Measurements from ENCODE around the gene GAL3ST1.

- TF ChIP-seq CTCF (IDR thresholded peaks at IDR 0.05) (no peak), POLR2A (IDR thresholded peaks at IDR 0.05) (no peak)
Measured at GRCh38 chr22:30607939-30608338, 33.5 kb upstream of the GAL3ST1 start.

Measured in ovary (tissue), 3 donors.